SK-N-SH (cell line): ENCODE results near the gene MUS81. TPM values are rescaled to one million over a fixed set of nuclear protein-coding genes. Genes with fewer than 3 reads are reported as not detected.

Source experiments
- CTCF ChIA-PET: fragments of 300-600, 350-600 bp; formaldehyde crosslinking; extraction: SDS; loops from one replicate; lab custom pipeline; 2021; lab: Yijun Ruan, JAX
- POLR2A ChIA-PET: fragments of 350-600 bp; sonication (Branson Sonifier 250); formaldehyde crosslinking; extraction: SDS; loops from one replicate; lab custom pipeline; 2020; ENCODE audit warnings: antibody characterized with exemption, inconsistent platforms; lab: Yijun Ruan, JAX
- DNase-seq: peaks from one replicate; pipeline ENCODE4 v3.0.0; 2012
- H2AFZ ChIP-seq: fragments of 200-600 bp; sonication (generic); 2 replicates; pipeline ENCODE4 v1.8.1; 2016; ENCODE audit warnings: antibody characterized with exemption, mild to moderate bottlenecking, low read depth
- H3F3A ChIP-seq: fragments of 200-600 bp; sonication (generic); replicated peaks from 2 replicates; pipeline ENCODE3; 2016; ENCODE audit warnings: antibody characterized with exemption, mild to moderate bottlenecking; ENCODE audit not compliant: insufficient read depth
- H3K27ac ChIP-seq, 2 experiments: fragments of 200-500 bp in 1 of 2; fragments of 200-600 bp in 1 of 2; sonication (Bioruptor generic) in 1 of 2; sonication (generic), shearing (Covaris generic) in 1 of 2; 2 replicates each; pipeline versions ENCODE4 v1.5.1 to v1.6.1; 2014 to 2016; ENCODE audit warnings: low read depth in 2 of 2, inconsistent platforms in 1 of 2, low read length in 1 of 2, mild to moderate bottlenecking in 1 of 2, mixed read lengths in 1 of 2
- H3K27me3 ChIP-seq: fragments of 200-600 bp; sonication (generic), shearing (Covaris generic); 2 replicates; pipeline ENCODE4 v1.6.1; 2016; ENCODE audit warnings: mixed run types; ENCODE audit not compliant: insufficient read depth
- H3K36me3 ChIP-seq, 2 experiments: fragments of 200-500 bp in 1 of 2; fragments of 200-600 bp in 1 of 2; sonication (Bioruptor generic) in 1 of 2; sonication (generic) in 1 of 2; replicated peaks in 1 of 2; 2 replicates each; pipeline versions ENCODE3 to v1.5.1; 2014 to 2016; ENCODE audit warnings: low read length in 1 of 2, mild to moderate bottlenecking in 1 of 2; ENCODE audit not compliant: insufficient read depth in 2 of 2, control insufficient read depth in 1 of 2
- H3K4me1 ChIP-seq, 2 experiments: fragments of 200-500 bp in 1 of 2; fragments of 200-600 bp in 1 of 2; sonication (Bioruptor generic) in 1 of 2; sonication (generic), shearing (Covaris generic) in 1 of 2; 2 replicates each; pipeline versions ENCODE4 v1.5.1 to v1.6.1; 2014 to 2016; ENCODE audit warnings: low read depth in 1 of 2, low read length in 1 of 2, mixed run types in 1 of 2; ENCODE audit not compliant: insufficient read depth in 2 of 2, control insufficient read depth in 1 of 2
- H3K4me2 ChIP-seq: fragments of 200-600 bp; sonication (generic), shearing (Covaris generic); 2 replicates; pipeline ENCODE4 v1.6.1; 2017; ENCODE audit warnings: mixed run types
- H3K4me3 ChIP-seq, 2 experiments: fragments of 200-500 bp in 1 of 2; fragments of 200-600 bp in 1 of 2; sonication (Bioruptor generic) in 1 of 2; sonication (generic), shearing (Covaris generic) in 1 of 2; 2 replicates each; pipeline versions ENCODE4 v1.5.1 to v1.8.1; 2014 to 2016; ENCODE audit warnings: low read depth in 2 of 2, inconsistent platforms in 1 of 2, low read length in 1 of 2, mild to moderate bottlenecking in 1 of 2, mixed read lengths in 1 of 2, moderate library complexity in 1 of 2
- H3K79me2 ChIP-seq: fragments of 200-600 bp; sonication (generic); 2 replicates; pipeline ENCODE4 v1.8.1; 2017; ENCODE audit warnings: mild to moderate bottlenecking; ENCODE audit not compliant: insufficient read depth
- H3K9ac ChIP-seq: fragments of 200-600 bp; sonication (generic); 2 replicates; pipeline ENCODE4 v1.6.1; 2017; ENCODE audit warnings: mixed run types
- H3K9me2 ChIP-seq: fragments of 200-600 bp; sonication (generic); 2 replicates; pipeline ENCODE4 v1.6.1; 2017; ENCODE audit warnings: mixed run types
- H3K9me3 ChIP-seq: fragments of 200-600 bp; sonication (generic); 2 replicates; pipeline ENCODE4 v1.6.1; 2017; ENCODE audit warnings: mixed run types, mild to moderate bottlenecking, moderate library complexity
- H4K20me1 ChIP-seq: fragments of 200-600 bp; sonication (generic); 2 replicates; pipeline ENCODE4 v1.6.1; 2017; ENCODE audit warnings: mild to moderate bottlenecking, mixed run types; ENCODE audit not compliant: insufficient read depth
- ELF1 ChIP-seq: IDR thresholded peaks from 2 replicates; pipeline ENCODE4 v1.4.0; 2012
- EP300 ChIP-seq, 2 experiments: IDR thresholded peaks; 2 replicates each; pipeline versions ENCODE4 v1.4.0 to v1.6.1; 2012; ENCODE audit warnings: borderline replicate concordance in 1 of 2, low read depth in 1 of 2, low read length in 1 of 2
- EZH2phosphoT487 ChIP-seq: fragments of 200-600 bp; sonication (generic); IDR thresholded peaks from 2 replicates; pipeline ENCODE4 v1.6.1; 2017; ENCODE audit warnings: low read depth, mixed run types, mild to moderate bottlenecking, antibody characterized with exemption, moderate library complexity, borderline replicate concordance
- GATA2 ChIP-seq: sonication (generic); formaldehyde crosslinking; IDR thresholded peaks from 2 replicates; pipeline ENCODE4 v1.5.0; 2020; ENCODE audit warnings: mild to moderate bottlenecking, missing genetic modification reagents
- MXI1 ChIP-seq: IDR thresholded peaks from 2 replicates; pipeline ENCODE4 v1.6.1; 2012; ENCODE audit warnings: mild to moderate bottlenecking, low read depth, low read length, improper control_type of control experiment
- SMC3 ChIP-seq: IDR thresholded peaks from 2 replicates; pipeline ENCODE4 v1.6.1; 2012; ENCODE audit warnings: low read depth, low read length, improper control_type of control experiment
- YY1 ChIP-seq: IDR thresholded peaks from 2 replicates; pipeline ENCODE4 v1.4.0; 2012; ENCODE audit warnings: low read depth, mild to moderate bottlenecking
- WGBS: methylation state at CpG from one replicate; pipeline ENCODE4 v1.1.6; 2017; ENCODE audit warnings: low lambda C conversion rate; 5-methylcytosine and 5-hydroxymethylcytosine counted together
- polyA plus RNA-seq, 3 experiments: library from polyadenylated mRNA; depleted of rRNA; stranded (reverse); fragments of >200 nt; gene quantifications; 2 replicates each; pipeline ENCODE4 v1.2.3, GENCODE V29; 2012
- TF ChIP-seq, protein P1 (sequence below): IDR thresholded peaks from 2 replicates; pipeline ENCODE4; 2012

Gene MUS81
- polyA plus RNA-seq, 1 of the 3 experiments (the other 2 are of a cell fraction): 58.2 TPM

DNA sequence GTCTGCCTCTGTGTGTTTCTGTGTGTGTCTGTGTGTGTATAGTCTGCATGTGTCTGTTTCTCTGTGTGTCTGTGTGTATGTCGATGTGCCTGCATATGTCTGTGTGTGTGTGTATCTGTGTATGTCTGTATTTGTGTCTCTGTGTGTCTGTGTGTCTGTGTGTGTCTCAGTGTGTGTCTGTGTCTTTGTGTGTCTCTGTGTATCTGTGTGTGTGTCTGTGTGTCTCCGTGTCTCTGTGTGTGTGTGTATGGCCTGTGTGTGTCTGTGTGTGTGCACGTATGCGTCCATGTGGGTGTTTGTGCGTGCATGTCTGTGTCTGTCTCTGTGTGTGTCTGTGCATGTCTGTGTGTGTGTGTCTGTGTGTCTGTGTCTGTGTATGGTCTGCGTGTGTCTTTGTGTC lies 26.0 kb upstream of the MUS81 start:
- ChIA-PET CTCF (interaction anchor here (1.8 to 3.4 kb wide), 6 partner anchors 11 to 155 kb away, joined by 6 to 33 read pairs (median 10); partner anchors contain the start of genes FIBP and KAT5), POLR2A (interaction anchor here (0.6 to 2.3 kb wide), 4 partner anchors 9 to 366 kb away, joined by 3 to 14 read pairs (median 5); no protein-coding TSS in a partner anchor)

DNA sequence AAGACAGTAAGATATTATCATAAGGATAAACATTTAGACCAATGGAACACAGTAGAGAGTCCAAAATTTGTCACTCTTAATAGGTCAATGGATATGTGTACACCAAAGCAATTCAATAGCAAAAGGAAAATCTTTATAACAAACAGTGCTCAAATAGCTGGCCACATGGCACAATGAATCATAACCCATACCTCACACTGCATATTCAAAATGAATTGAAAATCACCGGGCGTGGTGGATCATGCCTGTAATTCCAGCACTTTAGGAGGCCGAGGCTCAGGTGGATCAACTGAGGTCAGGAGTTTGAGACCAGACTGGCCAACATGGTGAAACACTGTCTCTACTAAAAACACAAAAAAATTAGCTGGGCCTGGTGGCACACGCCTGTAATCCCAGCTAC lies 18.1 kb upstream of the MUS81 start:
- CTCF ChIA-PET: interaction anchor here (1.3 to 1.5 kb wide), 2 partner anchors 9 to 47 kb away, joined by 3 to 4 read pairs; no protein-coding TSS in a partner anchor
- H3F3A ChIP-seq: peaks cover 10% of the 10 kb centered on the region
- DNase-seq: no peak
- no peak overlapping the region for H3K9ac ChIP-seq
- H3K27ac ChIP-seq: no peak overlapping the region
- H3K4me1 ChIP-seq: no peaks in the 10 kb centered on the region
- no peak overlapping the region for H3K4me2 ChIP-seq
- no peaks in the 10 kb centered on the region for H3K9me2 ChIP-seq
- no peaks in the 10 kb centered on the region for H3K36me3 ChIP-seq
- no peaks in the 10 kb centered on the region for H3K79me2 ChIP-seq
- no peak overlapping the region for H3K4me3 ChIP-seq
- H2AFZ ChIP-seq: no peak overlapping the region
- POLR2A ChIA-PET: no interaction called here
- H3K9me3 ChIP-seq: no peaks in the 10 kb centered on the region
- TF ChIP-seq EP300 (IDR thresholded peaks at IDR 0.05; ENCODE audit: borderline replicate concordance in 1 of 2, low read depth in 1 of 2, low read length in 1 of 2): no peak
- TF ChIP-seq, protein P1, sequence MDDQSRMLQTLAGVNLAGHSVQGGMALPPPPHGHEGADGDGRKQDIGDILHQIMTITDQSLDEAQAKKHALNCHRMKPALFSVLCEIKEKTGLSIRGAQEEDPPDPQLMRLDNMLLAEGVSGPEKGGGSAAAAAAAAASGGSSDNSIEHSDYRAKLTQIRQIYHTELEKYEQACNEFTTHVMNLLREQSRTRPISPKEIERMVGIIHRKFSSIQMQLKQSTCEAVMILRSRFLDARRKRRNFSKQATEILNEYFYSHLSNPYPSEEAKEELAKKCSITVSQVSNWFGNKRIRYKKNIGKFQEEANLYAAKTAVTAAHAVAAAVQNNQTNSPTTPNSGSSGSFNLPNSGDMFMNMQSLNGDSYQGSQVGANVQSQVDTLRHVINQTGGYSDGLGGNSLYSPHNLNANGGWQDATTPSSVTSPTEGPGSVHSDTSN: no peak
- WGBS: 97% methylated on average over 4 of the region's 4 CpGs
- no peaks in the 10 kb centered on the region for H3K27me3 ChIP-seq
- no peaks in the 10 kb centered on the region for H4K20me1 ChIP-seq

More for the DNA sequence above, 26.0 kb upstream of the MUS81 start:
- TF ChIP-seq EZH2phosphoT487 (no peak), GATA2 (CRISPR knock-in tag) (no peak), MXI1 (peak; percentile 1; the same call in 1 of the 2 replicates), YY1 (no peak)
- no peaks in the 10 kb centered on the region for H3K79me2 ChIP-seq
- H3F3A ChIP-seq: peaks cover 18% of the 10 kb centered on the region
- peak overlapping the region; percentile 28 to 73 for H3K4me3 ChIP-seq
- no peaks in the 10 kb centered on the region for H3K9me3 ChIP-seq
- H3K9ac ChIP-seq: peak overlapping the region; percentile 55
- no peak for DNase-seq
- H3K4me2 ChIP-seq: peak overlapping the region; percentile 89
- peak overlapping the region; percentile 79 for H2AFZ ChIP-seq
- H3K36me3 ChIP-seq: no peaks in the 10 kb centered on the region
- no peaks in the 10 kb centered on the region for H3K27me3 ChIP-seq
- 9% methylated on average over 6 of the region's 6 CpGs for WGBS
- no peak overlapping the region for H3K27ac ChIP-seq
- H3K4me1 ChIP-seq: peaks cover 0 to 13% of the 10 kb centered on the region in 2 experiments; a peak in 1 of 4 replicates
- no peaks in the 10 kb centered on the region for H3K9me2 ChIP-seq
- no peaks in the 10 kb centered on the region for H4K20me1 ChIP-seq

DNA sequence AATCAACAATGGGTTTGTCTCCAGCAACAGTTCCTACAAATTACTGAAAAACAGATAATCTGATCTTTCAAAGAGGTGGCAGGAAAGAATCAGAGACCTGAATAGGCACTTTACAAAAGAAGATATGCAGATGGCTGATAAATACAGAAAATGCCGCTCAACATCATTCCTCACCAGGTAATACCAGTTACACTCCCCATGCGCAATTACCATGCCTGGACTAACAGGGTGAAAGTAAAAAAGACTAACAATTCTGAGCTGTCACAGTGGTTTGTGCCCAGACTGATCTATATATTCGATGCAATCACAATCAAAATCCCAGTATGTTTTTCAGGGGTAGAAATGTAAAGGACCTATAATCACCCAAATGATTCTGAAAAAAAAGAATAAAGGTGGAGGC lies 16.4 kb upstream of the MUS81 start:
- no peak overlapping the region for H3K4me3 ChIP-seq
- no peaks in the 10 kb centered on the region for H3K9me3 ChIP-seq
- no peak overlapping the region for H3K4me2 ChIP-seq
- H3K36me3 ChIP-seq: no peaks in the 10 kb centered on the region
- CTCF ChIA-PET: interaction anchor here (1.2 to 1.6 kb wide), 3 partner anchors 41 to 145 kb away, joined by 3 to 4 read pairs (median 3); no protein-coding TSS in a partner anchor
- DNase-seq: no peak
- H3K27ac ChIP-seq: no peak overlapping the region
- TF ChIP-seq SMC3 (no peak), ELF1 (no peak)
- H3K9ac ChIP-seq: no peak overlapping the region
- no peaks in the 10 kb centered on the region for H3K79me2 ChIP-seq
- H3K9me2 ChIP-seq: no peaks in the 10 kb centered on the region
- H3F3A ChIP-seq: peaks cover 3% of the 10 kb centered on the region
- WGBS: 85% methylated on average over 3 of the region's 3 CpGs
- no peak overlapping the region for H2AFZ ChIP-seq
- H3K27me3 ChIP-seq: no peaks in the 10 kb centered on the region
- no peaks in the 10 kb centered on the region for H4K20me1 ChIP-seq
- H3K4me1 ChIP-seq: no peaks in the 10 kb centered on the region
- POLR2A ChIA-PET: interaction anchor here (0.7 to 1.5 kb wide), 4 partner anchors 9 to 11 kb away, joined by 3 to 4 read pairs (median 3); partner anchors contain the start of gene SNX32
